Measurements from ENCODE around the gene CPB2.

DNA sequence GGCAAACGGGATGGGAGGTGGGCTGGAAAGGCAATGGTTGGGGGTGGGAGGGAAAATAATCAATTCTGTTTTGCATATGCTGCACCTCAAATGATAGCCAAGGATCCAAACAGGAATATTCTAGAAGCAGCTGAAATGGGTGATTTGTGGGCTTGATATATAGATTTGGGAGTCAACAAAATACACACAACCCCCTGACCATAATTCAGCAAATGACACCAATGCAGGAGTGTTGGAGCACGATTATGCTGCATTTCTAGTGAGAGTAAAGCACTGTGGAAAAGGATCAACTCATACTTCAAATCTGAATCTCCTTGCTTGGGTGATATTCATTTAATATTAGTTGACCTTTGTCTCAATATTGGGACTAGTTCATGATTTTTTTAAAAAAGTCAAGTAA is 41.1 kb upstream of the CPB2 start:
- TF ChIP-seq SIN3B (IDR thresholded peaks at IDR 0.05; ENCODE audit: low read depth) (no peak), NFYB (IDR thresholded peaks at IDR 0.05; ENCODE audit: extremely low read depth, insufficient read length) (no peak)
